Lower leg skin (tissue), 3 donors: ENCODE results near the gene SLC35G6.

Experiments
- CTCF ChIP-seq, 3 donors: fragments of 450-650 bp; IDR thresholded peaks; one replicate each; pipeline ENCODE4 v1.5.1; 2016; ENCODE audit warnings: antibody characterized with exemption in 3 of 3, mild to moderate bottlenecking in 3 of 3, moderate library complexity in 2 of 3
- POLR2A ChIP-seq, 2 donors: fragments of 450-650 bp; IDR thresholded peaks; one replicate each; pipeline ENCODE4 v1.6.1; 2016 to 2017; ENCODE audit warnings: antibody characterized with exemption in 2 of 2, mild to moderate bottlenecking in 1 of 2, moderate library complexity in 1 of 2

- TF ChIP-seq CTCF (IDR thresholded peaks at IDR 0.05) (no peak), POLR2A (IDR thresholded peaks at IDR 0.05) (no peak)
Observed at GRCh38 chr17:7477392-7478275, 3.6 kb upstream of the SLC35G6 start.
